Vagina (tissue), 2 donors: ENCODE data around the gene SCAPER. TPM values are rescaled to one million over a fixed set of nuclear protein-coding genes. Genes with fewer than 3 reads are reported as not detected.

ENCODE experiments used
- microRNA-seq: library from miRNA; unstranded; fragments of <30 nt; microRNA quantifications from one replicate; pipeline ENCODE4, GENCODE V29; 2017; ENCODE audit warnings: borderline number of aligned reads, borderline replicate concordance
- small RNA-seq: library from RNA; depleted of rRNA; stranded (forward); fragments of <200 nt; gene quantifications from one replicate; pipeline ENCODE3, GENCODE V24; 2016
- total RNA-seq: library from RNA; depleted of rRNA; stranded (reverse); fragments of >200 nt; gene quantifications from one replicate; pipeline ENCODE4 v1.2.3, GENCODE V29; 2016

Gene SCAPER
- total RNA-seq, 1 donor from 2014 or later, result 51.3 TPM

Small RNA genes lying within 50 kb of the gene (microRNA-seq; reads per million reads assigned to microRNA genes)
- gene MIR3713, result not detected

Small RNA genes lying within 50 kb of the gene (small RNA-seq; reads per million reads assigned to genes)
- not detected for gene AC090751.1
- gene MIR3713, result not detected

Other genes starting within 250 kb of the SCAPER start
- gene RCN2, start 26.4 kb upstream of the SCAPER start, total RNA-seq, result 39.5 TPM
- gene PSTPIP1, start 89.8 kb upstream of the SCAPER start, total RNA-seq, result 13.3 TPM
- gene TSPAN3, start 165.8 kb upstream of the SCAPER start, total RNA-seq, result 80.3 TPM